ENCODE measurements around the gene ZNF107.

Gene ZNF107

GRCh38 chr7:64665980-64666662 lies at the start of gene ZNF107:
TSS of gene ZNF107 (plus strand) at chr7:64666133. CDS start at chr7:64666283, 150 bp downstream.
- H3K9me3 Mint-ChIP-seq: peaks cover 43% of the 10 kb centered on the region
- peak within 1 kb of the TSS; percentile 96 for H3K27ac Mint-ChIP-seq
- peak within 1 kb of the TSS; percentile 97 for H3K4me3 Mint-ChIP-seq
- H3K27me3 Mint-ChIP-seq (ENCODE audit: low read depth): no peaks in the 10 kb centered on the region
- peaks cover 39% of the 10 kb centered on the region for H3K36me3 Mint-ChIP-seq (ENCODE audit: low read depth)
- peaks cover 17% of the 10 kb centered on the region for H3K4me1 Mint-ChIP-seq (ENCODE audit: low read depth)

- H3K9me3 Mint-ChIP-seq: peaks cover 50% of the 10 kb centered on the region
- no peak overlapping the region for H3K4me3 Mint-ChIP-seq
- no peaks in the 10 kb centered on the region for H3K4me1 Mint-ChIP-seq (ENCODE audit: low read depth)
- no peak overlapping the region for H3K27ac Mint-ChIP-seq
- H3K27me3 Mint-ChIP-seq (ENCODE audit: low read depth): no peaks in the 10 kb centered on the region
- no peaks in the 10 kb centered on the region for H3K36me3 Mint-ChIP-seq (ENCODE audit: low read depth)
Measured at GRCh38 chr7:64618785-64619456, 47.0 kb upstream of the ZNF107 start.

- Mint-ChIP-seq H3K9me3 (peaks cover 44% of the 10 kb centered on the region), H3K36me3 (ENCODE audit: low read depth) (no peaks in the 10 kb centered on the region), H3K27me3 (ENCODE audit: low read depth) (no peaks in the 10 kb centered on the region), H3K4me1 (ENCODE audit: low read depth) (no peaks in the 10 kb centered on the region), H3K27ac (no peak overlapping the region), H3K4me3 (no peak overlapping the region)
Measured at GRCh38 chr7:64619705-64620104, 46.2 kb upstream of the ZNF107 start.

GRCh38 chr7:64621656-64622055 lies 44.3 kb upstream of the ZNF107 start:
- no peaks in the 10 kb centered on the region for H3K27me3 Mint-ChIP-seq (ENCODE audit: low read depth)
- H3K9me3 Mint-ChIP-seq: peaks cover 32% of the 10 kb centered on the region
- H3K36me3 Mint-ChIP-seq (ENCODE audit: low read depth): no peaks in the 10 kb centered on the region
- no peaks in the 10 kb centered on the region for H3K4me1 Mint-ChIP-seq (ENCODE audit: low read depth)
- H3K4me3 Mint-ChIP-seq: no peak overlapping the region
- H3K27ac Mint-ChIP-seq: no peak overlapping the region

GRCh38 chr7:64625114-64626082 lies 40.5 kb upstream of the ZNF107 start:
- peaks cover 12% of the 10 kb centered on the region for H3K9me3 Mint-ChIP-seq
- no peak overlapping the region for H3K27ac Mint-ChIP-seq
- no peak overlapping the region for H3K4me3 Mint-ChIP-seq

GRCh38 chr7:64626083-64626469 lies 39.9 kb upstream of the ZNF107 start:
- H3K4me3 Mint-ChIP-seq: no peak overlapping the region
- H3K9me3 Mint-ChIP-seq: peaks cover 9% of the 10 kb centered on the region
- H3K27ac Mint-ChIP-seq: no peak overlapping the region
- H3K27me3 Mint-ChIP-seq (ENCODE audit: low read depth): no peaks in the 10 kb centered on the region
- no peaks in the 10 kb centered on the region for H3K36me3 Mint-ChIP-seq (ENCODE audit: low read depth)
- H3K4me1 Mint-ChIP-seq (ENCODE audit: low read depth): no peaks in the 10 kb centered on the region

More at GRCh38 chr7:64625114-64626082, 40.5 kb upstream of the ZNF107 start:
- Mint-ChIP-seq H3K27me3 (ENCODE audit: low read depth) (no peaks in the 10 kb centered on the region), H3K4me1 (ENCODE audit: low read depth) (no peaks in the 10 kb centered on the region), H3K36me3 (ENCODE audit: low read depth) (no peaks in the 10 kb centered on the region)

GRCh38 chr7:64626557-64626956 lies 39.4 kb upstream of the ZNF107 start:
- no peaks in the 10 kb centered on the region for H3K36me3 Mint-ChIP-seq (ENCODE audit: low read depth)
- no peaks in the 10 kb centered on the region for H3K4me1 Mint-ChIP-seq (ENCODE audit: low read depth)
- H3K27me3 Mint-ChIP-seq (ENCODE audit: low read depth): no peaks in the 10 kb centered on the region
- H3K9me3 Mint-ChIP-seq: peaks cover 9% of the 10 kb centered on the region
- H3K27ac Mint-ChIP-seq: no peak overlapping the region
- H3K4me3 Mint-ChIP-seq: no peak overlapping the region

- H3K36me3 Mint-ChIP-seq (ENCODE audit: low read depth): no peaks in the 10 kb centered on the region
- H3K4me1 Mint-ChIP-seq (ENCODE audit: low read depth): no peaks in the 10 kb centered on the region
- no peak overlapping the region for H3K27ac Mint-ChIP-seq
- H3K27me3 Mint-ChIP-seq (ENCODE audit: low read depth): no peaks in the 10 kb centered on the region
- no peaks in the 10 kb centered on the region for H3K9me3 Mint-ChIP-seq
- no peak overlapping the region for H3K4me3 Mint-ChIP-seq
Measured at GRCh38 chr7:64628192-64628591, 37.7 kb upstream of the ZNF107 start.

GRCh38 chr7:64628721-64629120 lies 37.2 kb upstream of the ZNF107 start:
- Mint-ChIP-seq H3K4me3 (no peak overlapping the region), H3K4me1 (ENCODE audit: low read depth) (no peaks in the 10 kb centered on the region), H3K27me3 (ENCODE audit: low read depth) (no peaks in the 10 kb centered on the region), H3K9me3 (no peaks in the 10 kb centered on the region), H3K27ac (no peak overlapping the region), H3K36me3 (ENCODE audit: low read depth) (no peaks in the 10 kb centered on the region)

GRCh38 chr7:64630496-64630895 lies 35.4 kb upstream of the ZNF107 start:
- no peak overlapping the region for H3K4me3 Mint-ChIP-seq
- H3K27me3 Mint-ChIP-seq (ENCODE audit: low read depth): no peaks in the 10 kb centered on the region
- no peaks in the 10 kb centered on the region for H3K4me1 Mint-ChIP-seq (ENCODE audit: low read depth)
- H3K27ac Mint-ChIP-seq: no peak overlapping the region
- no peaks in the 10 kb centered on the region for H3K9me3 Mint-ChIP-seq
- H3K36me3 Mint-ChIP-seq (ENCODE audit: low read depth): no peaks in the 10 kb centered on the region

GRCh38 chr7:64632029-64632428 lies 33.9 kb upstream of the ZNF107 start:
- peaks cover 11% of the 10 kb centered on the region for H3K9me3 Mint-ChIP-seq
- no peaks in the 10 kb centered on the region for H3K27me3 Mint-ChIP-seq (ENCODE audit: low read depth)
- H3K36me3 Mint-ChIP-seq (ENCODE audit: low read depth): no peaks in the 10 kb centered on the region
- no peaks in the 10 kb centered on the region for H3K4me1 Mint-ChIP-seq (ENCODE audit: low read depth)
- no peak overlapping the region for H3K27ac Mint-ChIP-seq
- no peak overlapping the region for H3K4me3 Mint-ChIP-seq

- peaks cover 22% of the 10 kb centered on the region for H3K9me3 Mint-ChIP-seq
- no peaks in the 10 kb centered on the region for H3K4me1 Mint-ChIP-seq (ENCODE audit: low read depth)
- H3K27ac Mint-ChIP-seq: no peak overlapping the region
- no peak overlapping the region for H3K4me3 Mint-ChIP-seq
- H3K27me3 Mint-ChIP-seq (ENCODE audit: low read depth): no peaks in the 10 kb centered on the region
- no peaks in the 10 kb centered on the region for H3K36me3 Mint-ChIP-seq (ENCODE audit: low read depth)
Measured at GRCh38 chr7:64633401-64633800, 32.5 kb upstream of the ZNF107 start.

GRCh38 chr7:64634406-64635062 lies 31.4 kb upstream of the ZNF107 start:
- H3K4me1 Mint-ChIP-seq (ENCODE audit: low read depth): no peaks in the 10 kb centered on the region
- peaks cover 22% of the 10 kb centered on the region for H3K9me3 Mint-ChIP-seq
- no peak overlapping the region for H3K4me3 Mint-ChIP-seq
- H3K27me3 Mint-ChIP-seq (ENCODE audit: low read depth): no peaks in the 10 kb centered on the region
- H3K27ac Mint-ChIP-seq: no peak overlapping the region
- no peaks in the 10 kb centered on the region for H3K36me3 Mint-ChIP-seq (ENCODE audit: low read depth)

- H3K36me3 Mint-ChIP-seq (ENCODE audit: low read depth): no peaks in the 10 kb centered on the region
- H3K4me3 Mint-ChIP-seq: no peak overlapping the region
- H3K27ac Mint-ChIP-seq: no peak overlapping the region
- H3K4me1 Mint-ChIP-seq (ENCODE audit: low read depth): no peaks in the 10 kb centered on the region
- no peaks in the 10 kb centered on the region for H3K27me3 Mint-ChIP-seq (ENCODE audit: low read depth)
- peaks cover 32% of the 10 kb centered on the region for H3K9me3 Mint-ChIP-seq
Measured at GRCh38 chr7:64636386-64636785, 29.5 kb upstream of the ZNF107 start.

Measured in T-helper 1 cell treated with Interleukin-12 subunit alpha and Interleukin-12 subunit beta and Interleukin-4 antibody, amounts not matched to agents 30 μg/mL and 1 μg/mL, for 36 hours (primary cell).